Tibial nerve (tissue), 4 donors: ENCODE results near the gene LETMD1.

Experiments used
- CTCF ChIP-seq, 5 experiments: fragments of 200-600 bp in 3 of 5; fragments of 450-650 bp in 2 of 5; sonication (generic) in 3 of 5; IDR thresholded peaks; one replicate each; pipeline ENCODE4 v1.5.1; 2016 to 2019; ENCODE audit warnings: antibody characterized with exemption in 5 of 5, mild to moderate bottlenecking in 3 of 5, moderate library complexity in 2 of 5
- EP300 ChIP-seq, 2 donors: sonication (generic); formaldehyde crosslinking; IDR thresholded peaks; one replicate each; pipeline ENCODE4 v1.6.1; 2017; ENCODE audit warnings: antibody characterized with exemption in 2 of 2, mild to moderate bottlenecking in 1 of 2
- POLR2A ChIP-seq, 2 donors: fragments of 450-650 bp; IDR thresholded peaks; one replicate each; pipeline ENCODE4 v1.6.1; 2017; ENCODE audit warnings: antibody characterized with exemption in 2 of 2, mild to moderate bottlenecking in 2 of 2, moderate library complexity in 2 of 2

- peak in 1 of 5 experiments; percentile 41 for TF ChIP-seq CTCF (IDR thresholded peaks at IDR 0.05)
- TF ChIP-seq EP300 (IDR thresholded peaks at IDR 0.05) = peak; percentile 50 to 87
- peak; percentile 57 to 69 for TF ChIP-seq POLR2A (IDR thresholded peaks at IDR 0.05)
These were observed 22.1 kb upstream of the LETMD1 start, which contains the start of gene SLC11A2 for GRCh38 chr12:51025836-51026638.
